Panc1 (cell line): ENCODE measurements around the gene FOXF2. TPM values are rescaled to one million over a fixed set of nuclear protein-coding genes. Genes with fewer than 3 reads are reported as not detected.

Source experiments
- ATAC-seq: fragments of 200-7000 bp; cut with Tn5 transposase; 2 replicates; pipeline ENCODE4 v1.9.1; 2020; ENCODE audit warnings: mild to moderate bottlenecking, moderate library complexity
- BruUV-seq: library from RNA; stranded (reverse); fragments of 400-500 nt; replicated peaks from 2 replicates; lab custom pipeline; 2021; lab: Mats Ljungman, UMichigan
- CTCF ChIA-PET: fragments of 300-600 bp; sonication (Branson Sonifier 250); formaldehyde crosslinking; loops from one replicate; lab custom pipeline; 2022; ENCODE audit warnings: antibody characterized with exemption; lab: Charles Lee
- POLR2A ChIA-PET: fragments of 300-600 bp; sonication (Branson Sonifier 250); formaldehyde crosslinking; loops from one replicate; lab custom pipeline; 2022; ENCODE audit warnings: antibody characterized with exemption; lab: Charles Lee
- DNase-seq: peaks from one replicate; pipeline ENCODE4 v3.0.0-alpha.2; 2010; ENCODE audit warnings: low read depth, low spot score
- H3K27ac ChIP-seq: 2 replicates; pipeline ENCODE4 v1.5.1; 2011; ENCODE audit warnings: mild to moderate bottlenecking, low read length, inconsistent platforms
- H3K27me3 ChIP-seq: fragments of 200-500 bp; sonication (Bioruptor generic); 2 replicates; pipeline ENCODE4 v1.6.0; 2014; ENCODE audit warnings: low read length, inconsistent platforms; ENCODE audit not compliant: control insufficient read depth, insufficient read depth
- H3K36me3 ChIP-seq: fragments of 200-500 bp; sonication (Bioruptor generic); 2 replicates; pipeline ENCODE4 v1.5.1; 2014; ENCODE audit warnings: inconsistent platforms, mild to moderate bottlenecking, low read length, moderate library complexity; ENCODE audit not compliant: control insufficient read depth, insufficient read depth
- H3K4me1 ChIP-seq: 2 replicates; pipeline ENCODE4 v1.5.1; 2011; ENCODE audit warnings: inconsistent platforms, mild to moderate bottlenecking, low read length, moderate library complexity; ENCODE audit not compliant: control insufficient read depth, insufficient read depth
- H3K4me3 ChIP-seq, 2 experiments: 2 replicates each; pipeline ENCODE4 v1.5.1; 2011 to 2012; ENCODE audit warnings: low read depth in 2 of 2, low read length in 2 of 2, mild to moderate bottlenecking in 2 of 2, inconsistent platforms in 1 of 2, moderate library complexity in 1 of 2
- H3K9me3 ChIP-seq: fragments of 200-500 bp; sonication (Bioruptor generic); 2 replicates; pipeline ENCODE4 v1.5.1; 2014; ENCODE audit warnings: low read depth, mild to moderate bottlenecking, inconsistent platforms, low read length, moderate library complexity; ENCODE audit not compliant: control insufficient read depth, insufficient read depth
- POLR2AphosphoS5 ChIP-seq: IDR thresholded peaks from 2 replicates; pipeline ENCODE4 v1.6.1; 2012; ENCODE audit warnings: mild to moderate bottlenecking, low read depth, low read length, moderate library complexity
- SIN3A ChIP-seq: IDR thresholded peaks from 2 replicates; pipeline ENCODE4 v1.6.1; 2012; ENCODE audit warnings: low read depth, mild to moderate bottlenecking, low read length, moderate library complexity, borderline replicate concordance; ENCODE audit not compliant: insufficient read depth
- TCF7L2 ChIP-seq: IDR thresholded peaks from 2 replicates; pipeline ENCODE4 v1.6.1; 2011; ENCODE audit warnings: mild to moderate bottlenecking, low read depth, low read length, inconsistent platforms
- in situ Hi-C: cut with HindIII; loops from 2 replicates; pipeline ENCODE4 v1.10.0; 2016; ENCODE audit warnings: low sequenced_read_pairs, low pct_unique_long_range_greater_than_20kb
- intact Hi-C: fragments of 100-400 bp; cut with micrococcal nuclease; formaldehyde crosslinking; loops from one replicate; pipeline ENCODE4 v1.10.0; 2022; ENCODE audit not compliant: unreplicated experiment
- total RNA-seq: library from RNA; stranded (reverse); gene quantifications from one replicate; pipeline ENCODE4 v1.2.1, GENCODE V29; 2021; ENCODE audit not compliant: unreplicated experiment
- TF ChIP-seq, protein P1 (sequence below), 2 experiments: IDR thresholded peaks; 2 replicates each; pipeline ENCODE4 v1.6.1; 2011 to 2012; ENCODE audit warnings: low read depth in 2 of 2, control low read depth in 1 of 2, low read length in 1 of 2, mild to moderate bottlenecking in 1 of 2, moderate library complexity in 1 of 2; ENCODE audit not compliant: insufficient read depth in 1 of 2
- TF ChIP-seq, protein P2 (sequence below): fragments of 450-650 bp; IDR thresholded peaks from 2 replicates; pipeline ENCODE4 v1.5.1; 2017; ENCODE audit warnings: mild to moderate bottlenecking

The FOXF2 gene
- total RNA-seq, 1 experiment from 2014 or later = 12.7 TPM

DNA sequence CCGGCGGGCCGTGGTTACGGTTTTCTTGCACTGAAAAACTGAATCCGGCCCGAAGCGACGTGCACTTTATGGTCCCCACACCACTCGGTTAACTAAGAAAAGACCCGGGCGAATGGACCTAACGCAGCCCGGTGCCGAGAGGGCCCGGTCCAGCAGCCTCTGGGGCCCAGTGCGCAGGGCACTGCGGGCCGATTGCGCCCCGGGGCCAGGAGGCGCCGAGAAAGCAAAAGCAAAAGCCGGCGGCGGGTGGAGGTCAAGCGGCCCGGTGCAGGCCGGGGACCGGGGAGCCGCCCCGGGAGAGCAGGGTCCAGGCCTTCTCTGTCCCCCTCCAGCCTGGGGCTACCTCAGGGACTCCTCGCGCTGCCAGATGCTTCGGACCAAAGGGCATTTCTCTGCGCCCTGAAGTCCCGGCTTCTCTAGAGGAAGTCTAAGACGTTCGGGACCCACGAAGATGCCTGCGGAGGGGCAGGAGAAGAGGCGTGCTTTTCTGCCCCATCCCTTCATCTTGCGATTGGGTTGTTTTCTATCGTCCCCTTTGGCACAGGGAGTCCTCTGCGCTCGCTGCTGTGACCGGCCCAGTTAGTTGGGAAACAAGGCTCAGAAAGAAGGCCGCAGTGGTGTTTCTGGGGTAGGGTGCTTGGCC lies 4.4 kb downstream of the FOXF2 start:
- TF ChIP-seq POLR2AphosphoS5 (no peak), TCF7L2 (no peak), SIN3A (no peak)
- TF ChIP-seq, protein P1, sequence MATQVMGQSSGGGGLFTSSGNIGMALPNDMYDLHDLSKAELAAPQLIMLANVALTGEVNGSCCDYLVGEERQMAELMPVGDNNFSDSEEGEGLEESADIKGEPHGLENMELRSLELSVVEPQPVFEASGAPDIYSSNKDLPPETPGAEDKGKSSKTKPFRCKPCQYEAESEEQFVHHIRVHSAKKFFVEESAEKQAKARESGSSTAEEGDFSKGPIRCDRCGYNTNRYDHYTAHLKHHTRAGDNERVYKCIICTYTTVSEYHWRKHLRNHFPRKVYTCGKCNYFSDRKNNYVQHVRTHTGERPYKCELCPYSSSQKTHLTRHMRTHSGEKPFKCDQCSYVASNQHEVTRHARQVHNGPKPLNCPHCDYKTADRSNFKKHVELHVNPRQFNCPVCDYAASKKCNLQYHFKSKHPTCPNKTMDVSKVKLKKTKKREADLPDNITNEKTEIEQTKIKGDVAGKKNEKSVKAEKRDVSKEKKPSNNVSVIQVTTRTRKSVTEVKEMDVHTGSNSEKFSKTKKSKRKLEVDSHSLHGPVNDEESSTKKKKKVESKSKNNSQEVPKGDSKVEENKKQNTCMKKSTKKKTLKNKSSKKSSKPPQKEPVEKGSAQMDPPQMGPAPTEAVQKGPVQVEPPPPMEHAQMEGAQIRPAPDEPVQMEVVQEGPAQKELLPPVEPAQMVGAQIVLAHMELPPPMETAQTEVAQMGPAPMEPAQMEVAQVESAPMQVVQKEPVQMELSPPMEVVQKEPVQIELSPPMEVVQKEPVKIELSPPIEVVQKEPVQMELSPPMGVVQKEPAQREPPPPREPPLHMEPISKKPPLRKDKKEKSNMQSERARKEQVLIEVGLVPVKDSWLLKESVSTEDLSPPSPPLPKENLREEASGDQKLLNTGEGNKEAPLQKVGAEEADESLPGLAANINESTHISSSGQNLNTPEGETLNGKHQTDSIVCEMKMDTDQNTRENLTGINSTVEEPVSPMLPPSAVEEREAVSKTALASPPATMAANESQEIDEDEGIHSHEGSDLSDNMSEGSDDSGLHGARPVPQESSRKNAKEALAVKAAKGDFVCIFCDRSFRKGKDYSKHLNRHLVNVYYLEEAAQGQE (IDR thresholded peaks at IDR 0.05; ENCODE audit: insufficient read depth in 1 of 2, low read depth in 2 of 2, low read length in 1 of 2) = no peak
- TF ChIP-seq, protein P2, sequence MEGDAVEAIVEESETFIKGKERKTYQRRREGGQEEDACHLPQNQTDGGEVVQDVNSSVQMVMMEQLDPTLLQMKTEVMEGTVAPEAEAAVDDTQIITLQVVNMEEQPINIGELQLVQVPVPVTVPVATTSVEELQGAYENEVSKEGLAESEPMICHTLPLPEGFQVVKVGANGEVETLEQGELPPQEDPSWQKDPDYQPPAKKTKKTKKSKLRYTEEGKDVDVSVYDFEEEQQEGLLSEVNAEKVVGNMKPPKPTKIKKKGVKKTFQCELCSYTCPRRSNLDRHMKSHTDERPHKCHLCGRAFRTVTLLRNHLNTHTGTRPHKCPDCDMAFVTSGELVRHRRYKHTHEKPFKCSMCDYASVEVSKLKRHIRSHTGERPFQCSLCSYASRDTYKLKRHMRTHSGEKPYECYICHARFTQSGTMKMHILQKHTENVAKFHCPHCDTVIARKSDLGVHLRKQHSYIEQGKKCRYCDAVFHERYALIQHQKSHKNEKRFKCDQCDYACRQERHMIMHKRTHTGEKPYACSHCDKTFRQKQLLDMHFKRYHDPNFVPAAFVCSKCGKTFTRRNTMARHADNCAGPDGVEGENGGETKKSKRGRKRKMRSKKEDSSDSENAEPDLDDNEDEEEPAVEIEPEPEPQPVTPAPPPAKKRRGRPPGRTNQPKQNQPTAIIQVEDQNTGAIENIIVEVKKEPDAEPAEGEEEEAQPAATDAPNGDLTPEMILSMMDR = no peak
- CTCF ChIA-PET = no interaction called here
- Histone ChIP-seq H3K4me1 (peaks cover 16% of the 10 kb centered on the region), H3K4me3 (no peak overlapping the region), H3K27me3 (no peaks in the 10 kb centered on the region), H3K27ac (no peak overlapping the region), H3K9me3 (no peaks in the 10 kb centered on the region), H3K36me3 (no peaks in the 10 kb centered on the region)
- ATAC-seq (no peak), DNase-seq (no peak)
- in situ Hi-C loops = no loop called here
- no TSS peak for BruUV-seq
- intact Hi-C loops = no loop called here
- POLR2A ChIA-PET = no interaction called here

DNA sequence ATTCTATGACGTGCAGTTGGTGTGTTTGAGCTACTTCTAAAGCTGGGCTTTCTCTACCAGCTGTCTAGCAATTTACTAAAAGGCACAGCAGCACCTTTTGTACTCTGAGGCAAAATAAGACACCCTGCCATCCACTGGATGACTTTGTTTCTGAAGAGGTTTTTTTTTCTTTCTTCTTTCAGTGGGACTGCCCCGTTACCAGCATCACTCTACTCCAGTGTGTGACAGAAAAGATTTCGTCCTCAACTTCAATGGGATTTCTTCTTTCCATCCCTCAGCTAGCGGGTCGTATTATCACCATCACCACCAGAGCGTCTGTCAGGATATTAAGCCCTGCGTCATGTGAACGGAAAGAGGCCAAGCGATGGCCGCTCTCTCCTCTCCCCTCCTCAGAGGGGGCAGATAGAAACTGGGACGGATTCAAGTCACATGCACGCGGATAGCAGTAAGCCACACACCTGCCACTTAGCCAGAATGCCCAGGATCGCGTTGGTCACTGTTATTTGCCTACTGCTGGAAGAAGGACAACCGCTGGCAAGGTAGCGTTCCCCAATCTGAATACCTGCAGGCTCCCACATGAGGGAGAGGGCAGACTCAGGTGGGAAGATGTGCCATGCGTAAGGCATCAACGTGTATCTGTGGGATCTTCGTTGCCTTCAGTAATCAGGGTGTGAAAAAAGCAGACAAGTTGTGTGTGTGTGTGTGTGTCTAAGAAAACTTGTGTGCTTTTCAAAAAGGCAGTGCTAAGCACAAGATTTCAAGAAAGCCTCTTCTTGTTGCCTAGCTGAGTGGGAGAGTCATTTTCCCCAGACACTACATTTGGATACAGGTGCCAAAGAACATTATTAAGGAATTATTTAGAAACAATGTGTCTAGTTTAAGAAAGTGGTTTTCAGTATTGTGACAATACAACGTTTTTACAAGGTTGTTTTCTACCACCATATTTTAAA lies 5.4 kb downstream of the FOXF2 start:
- no TSS peak for BruUV-seq
- Histone ChIP-seq H3K9me3 (no peaks in the 10 kb centered on the region), H3K27ac (no peak overlapping the region), H3K4me3 (no peak overlapping the region), H3K27me3 (no peaks in the 10 kb centered on the region), H3K36me3 (no peaks in the 10 kb centered on the region), H3K4me1 (peaks cover 15% of the 10 kb centered on the region)
- ChIA-PET CTCF (no interaction called here), POLR2A (no interaction called here)
- no peak for DNase-seq
- in situ Hi-C loops = no loop called here
- ATAC-seq = no peak
- intact Hi-C loops = no loop called here
- no peak for TF ChIP-seq SIN3A
- no peak for TF ChIP-seq TCF7L2
- TF ChIP-seq, protein P2 = no peak
- TF ChIP-seq, protein P1 (IDR thresholded peaks at IDR 0.05; ENCODE audit: insufficient read depth in 1 of 2, low read depth in 2 of 2, low read length in 1 of 2) = no peak
- TF ChIP-seq POLR2AphosphoS5 = no peak
